Natural killer cell treated with Interleukin-12 subunit alpha and Interleukin-12 subunit beta and Interleukin-15 and Interleukin-18, amount 100 ng/mL, for 72 hours (primary cell): ENCODE results near the gene FSHB. TPM values are rescaled to one million over a fixed set of nuclear protein-coding genes. Genes with fewer than 3 reads are reported as not detected.
"Not testable (repeated sequence)": the region's sequence is repeated elsewhere in the genome, so short reads cannot be mapped to it uniquely, and the experiment has no call there.

Experiments used
- ATAC-seq, 2 donors: fragments of 150-1000 bp; cut with Tn5 transposase in 1 of 2; sonication (Bioruptor Pico), chemical (Tn5 transposase) in 1 of 2; 2 replicates each; pipeline ENCODE4 v1.10.0; 2021
- DNase-seq: peaks from one replicate; pipeline ENCODE4 v3.0.0; 2022; ENCODE audit warnings: low spot score
- H3K27ac Mint-ChIP-seq, 2 donors: 1 replicate in 1 of 2; 2 replicates in 1 of 2; pipeline ENCODE4 v1.8.0; 2022; ENCODE audit warnings: mixed read lengths in 2 of 2, mild to moderate bottlenecking in 1 of 2, moderate library complexity in 1 of 2
- H3K27me3 Mint-ChIP-seq, 2 donors: 1 replicate in 1 of 2; 2 replicates in 1 of 2; pipeline ENCODE4 v1.8.0; 2022; ENCODE audit warnings: mixed read lengths in 2 of 2
- H3K36me3 Mint-ChIP-seq: one replicate; pipeline ENCODE4 v1.8.0; 2022; ENCODE audit warnings: mixed read lengths
- H3K4me1 Mint-ChIP-seq, 2 donors: 1 replicate in 1 of 2; 2 replicates in 1 of 2; pipeline ENCODE4 v1.8.0; 2022; ENCODE audit warnings: low read depth in 2 of 2, mixed read lengths in 2 of 2, mild to moderate bottlenecking in 1 of 2
- H3K4me3 Mint-ChIP-seq: one replicate; pipeline ENCODE4 v1.8.0; 2022; ENCODE audit warnings: mixed read lengths
- H3K9me3 Mint-ChIP-seq: 2 replicates; pipeline ENCODE4 v1.8.0; 2022; ENCODE audit warnings: mixed read lengths
- total RNA-seq, 2 donors: library from RNA; stranded (reverse); gene quantifications; one replicate each; pipeline ENCODE4 v1.2.3, GENCODE V29; 2022

Gene FSHB
- total RNA-seq, 2 donors from 2014 or later = not detected

- H3K36me3 Mint-ChIP-seq = no peaks in the 10 kb centered on the region
- no peak overlapping the region for H3K4me3 Mint-ChIP-seq
Observed at GRCh38 chr11:30244265-30244664, 13.5 kb downstream of the FSHB start.

GRCh38 chr11:30245621-30246020 lies 14.8 kb downstream of the FSHB start:
- no peak overlapping the region for H3K4me3 Mint-ChIP-seq
- H3K27me3 Mint-ChIP-seq = peaks cover 3 to 6% of the 10 kb centered on the region in 2 donors
- no peak for DNase-seq
- no peaks in the 10 kb centered on the region for H3K9me3 Mint-ChIP-seq
- H3K4me1 Mint-ChIP-seq = no peaks in the 10 kb centered on the region
- no peak for ATAC-seq
- no peak overlapping the region for H3K27ac Mint-ChIP-seq
- no peaks in the 10 kb centered on the region for H3K36me3 Mint-ChIP-seq

More at GRCh38 chr11:30244265-30244664, 13.5 kb downstream of the FSHB start:
- H3K9me3 Mint-ChIP-seq = no peaks in the 10 kb centered on the region
- H3K27me3 Mint-ChIP-seq = peaks cover 3 to 6% of the 10 kb centered on the region in 2 donors
- DNase-seq (no peak), ATAC-seq (no peak)
- no peaks in the 10 kb centered on the region for H3K4me1 Mint-ChIP-seq
- no peak overlapping the region for H3K27ac Mint-ChIP-seq

GRCh38 chr11:30254307-30255298 lies 23.8 kb downstream of the FSHB start:
- no peak overlapping the region for H3K4me3 Mint-ChIP-seq
- no peaks in the 10 kb centered on the region for H3K9me3 Mint-ChIP-seq
- no peak overlapping the region for H3K27ac Mint-ChIP-seq
- DNase-seq (no peak), ATAC-seq (no peak)
- no peaks in the 10 kb centered on the region for H3K36me3 Mint-ChIP-seq
- peaks cover 3 to 5% of the 10 kb centered on the region in 2 donors for H3K4me1 Mint-ChIP-seq
- H3K27me3 Mint-ChIP-seq = no peaks in the 10 kb centered on the region

- Mint-ChIP-seq H3K9me3 (no peaks in the 10 kb centered on the region), H3K4me1 (peaks cover 3 to 5% of the 10 kb centered on the region in 2 donors), H3K36me3 (no peaks in the 10 kb centered on the region), H3K27ac (no peak overlapping the region), H3K27me3 (no peaks in the 10 kb centered on the region), H3K4me3 (no peak overlapping the region)
- DNase-seq = no peak
- no peak for ATAC-seq
Observed at GRCh38 chr11:30255637-30256036, 24.8 kb downstream of the FSHB start.

GRCh38 chr11:30257058-30257457 lies 26.2 kb downstream of the FSHB start:
- Mint-ChIP-seq H3K27me3 (no peaks in the 10 kb centered on the region), H3K27ac (no peak overlapping the region), H3K4me1 (peaks cover 3% of the 10 kb centered on the region in 2 donors), H3K9me3 (no peaks in the 10 kb centered on the region), H3K4me3 (no peak overlapping the region), H3K36me3 (no peaks in the 10 kb centered on the region)
- no peak for DNase-seq
- no peak for ATAC-seq

DNA sequence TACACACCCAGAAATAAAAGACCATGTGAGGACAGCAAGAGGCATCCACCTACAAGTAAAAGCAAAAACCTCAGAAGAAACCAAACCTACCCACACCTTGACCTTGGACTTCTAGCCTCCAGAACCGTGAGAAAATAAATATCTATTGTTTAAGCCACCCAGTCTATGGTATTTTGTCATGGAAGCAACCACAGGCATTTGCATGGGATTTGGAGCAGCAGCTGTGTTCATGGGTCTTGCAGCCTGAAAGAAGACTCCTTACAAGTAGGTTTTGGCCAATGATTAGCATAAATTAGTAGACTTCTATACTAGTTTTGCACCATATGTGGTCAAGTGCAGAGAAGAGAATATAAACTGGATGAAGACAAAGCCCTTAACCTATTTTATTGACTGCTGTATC lies 27.9 kb downstream of the FSHB start:
- no peak for DNase-seq
- Mint-ChIP-seq H3K27ac (no peak overlapping the region), H3K4me1 (peaks cover 3% of the 10 kb centered on the region in 2 donors), H3K27me3 (no peaks in the 10 kb centered on the region), H3K36me3 (no peaks in the 10 kb centered on the region), H3K9me3 (no peaks in the 10 kb centered on the region), H3K4me3 (no peak overlapping the region)
- no peak for ATAC-seq

- Mint-ChIP-seq H3K9me3 (no peaks in the 10 kb centered on the region), H3K4me3 (no peak overlapping the region), H3K27ac (no peak overlapping the region), H3K27me3 (peaks cover 0 to 2% of the 10 kb centered on the region in 2 donors), H3K4me1 (no peaks in the 10 kb centered on the region), H3K36me3 (peaks cover 6% of the 10 kb centered on the region)
- ATAC-seq = no peak
- DNase-seq = no peak
Observed at GRCh38 chr11:30260813-30261212, 30.0 kb downstream of the FSHB start.

DNA sequence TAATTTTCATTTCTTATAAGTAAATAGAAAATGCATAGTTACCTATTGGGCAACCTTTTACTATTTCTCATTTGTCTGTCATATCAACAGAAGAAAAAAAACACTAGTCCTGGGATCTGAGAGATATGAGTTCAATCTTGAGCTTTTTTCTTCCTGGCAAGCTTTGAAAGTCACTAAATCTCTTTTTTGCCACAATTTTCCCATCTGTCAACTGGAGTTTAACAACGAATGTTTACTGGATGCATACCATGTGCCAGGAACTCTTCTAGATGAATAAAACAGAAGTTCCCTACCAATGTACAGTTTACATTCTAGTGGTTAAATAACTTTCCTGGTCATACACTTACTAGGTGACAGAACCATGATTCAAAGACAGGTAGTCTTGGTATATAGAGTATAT lies 31.0 kb downstream of the FSHB start:
- no peak overlapping the region for H3K27ac Mint-ChIP-seq
- H3K4me3 Mint-ChIP-seq = no peak overlapping the region
- ATAC-seq = no peak
- peaks cover 11% of the 10 kb centered on the region for H3K36me3 Mint-ChIP-seq
- peaks cover 0 to 8% of the 10 kb centered on the region in 2 donors for H3K27me3 Mint-ChIP-seq
- no peaks in the 10 kb centered on the region for H3K9me3 Mint-ChIP-seq
- no peaks in the 10 kb centered on the region for H3K4me1 Mint-ChIP-seq
- no peak for DNase-seq

GRCh38 chr11:30268638-30269037 lies 37.8 kb downstream of the FSHB start:
- not testable (repeated sequence) for ATAC-seq, H3K4me1 Mint-ChIP-seq, H3K27ac Mint-ChIP-seq, H3K4me3 Mint-ChIP-seq, DNase-seq, H3K9me3 Mint-ChIP-seq
- peaks cover 11% of the 10 kb centered on the region for H3K36me3 Mint-ChIP-seq
- H3K27me3 Mint-ChIP-seq = peaks cover 12 to 19% of the 10 kb centered on the region in 2 donors

- Mint-ChIP-seq H3K4me3 (no peak overlapping the region), H3K27ac (no peak overlapping the region), H3K4me1 (no peaks in the 10 kb centered on the region), H3K9me3 (no peaks in the 10 kb centered on the region), H3K36me3 (peaks cover 7% of the 10 kb centered on the region), H3K27me3 (peaks cover 17 to 27% of the 10 kb centered on the region in 2 donors)
- DNase-seq = no peak
- ATAC-seq = no peak
Observed at GRCh38 chr11:30270671-30271070, 39.9 kb downstream of the FSHB start.

DNA sequence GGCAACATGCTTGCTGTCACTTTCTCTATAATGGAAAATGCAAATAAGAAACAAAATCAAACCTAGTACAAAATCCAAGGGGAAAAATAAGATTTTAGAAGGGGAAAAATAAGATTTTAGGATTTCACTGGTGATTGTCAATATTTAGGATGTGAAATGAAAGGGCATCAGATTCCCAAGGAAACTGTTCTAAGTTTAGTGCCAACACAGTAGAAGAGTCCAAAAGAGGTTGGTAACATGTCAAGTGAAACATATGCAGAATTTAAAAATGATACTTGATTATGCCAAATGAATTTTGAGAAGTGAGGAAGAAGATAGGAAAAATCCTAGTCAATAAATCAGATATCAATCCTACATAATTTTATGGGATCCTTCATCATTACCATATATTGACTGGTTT lies 46.4 kb downstream of the FSHB start:
- ATAC-seq (no peak), DNase-seq (no peak)
- Mint-ChIP-seq H3K9me3 (no peaks in the 10 kb centered on the region), H3K36me3 (no peaks in the 10 kb centered on the region), H3K27ac (no peak overlapping the region), H3K27me3 (peaks cover 9 to 10% of the 10 kb centered on the region in 2 donors), H3K4me1 (peaks cover 14 to 16% of the 10 kb centered on the region in 2 donors), H3K4me3 (no peak overlapping the region)

- H3K27me3 Mint-ChIP-seq = no peaks in the 10 kb centered on the region
- H3K4me1 Mint-ChIP-seq = peaks cover 24 to 25% of the 10 kb centered on the region in 2 donors
- no peak overlapping the region for H3K27ac Mint-ChIP-seq
- DNase-seq (no peak), ATAC-seq (no peak)
- no peaks in the 10 kb centered on the region for H3K9me3 Mint-ChIP-seq
- no peaks in the 10 kb centered on the region for H3K36me3 Mint-ChIP-seq
- H3K4me3 Mint-ChIP-seq = no peak overlapping the region
Observed at GRCh38 chr11:30279796-30280195, 49.0 kb downstream of the FSHB start.

DNA sequence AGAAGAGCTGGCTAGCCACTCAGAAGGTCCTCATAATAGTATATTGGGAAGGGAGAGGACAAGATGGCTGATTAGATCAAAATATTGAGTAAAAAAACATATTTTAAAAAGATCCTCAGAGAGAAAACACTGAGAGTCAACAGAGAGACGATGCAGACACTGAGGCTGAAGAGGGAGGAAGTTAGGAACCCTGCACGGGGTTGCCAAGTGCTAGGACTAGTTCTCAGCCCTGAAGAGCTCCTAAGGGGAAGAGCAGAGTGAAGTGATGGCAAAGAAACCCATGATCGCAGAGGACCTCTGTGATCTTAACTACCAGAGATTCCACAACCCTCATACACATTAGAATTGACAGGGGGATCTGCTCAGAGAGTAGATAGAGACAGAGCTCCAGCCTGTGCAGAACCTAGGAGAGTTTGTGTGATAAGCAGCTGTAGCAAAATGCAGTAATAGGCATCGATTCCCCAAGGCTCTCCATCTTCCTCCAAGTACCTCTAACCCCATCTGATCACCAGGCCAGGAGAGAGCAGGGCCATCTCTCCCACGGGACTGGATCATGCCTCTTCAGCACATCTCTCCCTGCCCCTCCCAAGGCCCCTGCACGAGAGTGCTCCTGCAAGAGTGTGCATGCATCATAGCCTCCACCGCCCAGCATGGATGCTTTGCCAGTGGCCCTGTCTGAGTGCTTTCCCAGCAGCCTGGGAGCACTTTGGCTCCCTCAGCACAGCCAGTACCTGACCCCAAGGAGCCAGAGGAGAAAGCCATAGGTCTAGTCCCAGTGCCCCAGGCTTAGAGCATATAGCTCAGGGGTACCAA lies 50.9 kb downstream of the FSHB start:
- Mint-ChIP-seq H3K27me3 (no peaks in the 10 kb centered on the region), H3K36me3 (no peaks in the 10 kb centered on the region), H3K9me3 (no peaks in the 10 kb centered on the region), H3K27ac (peak overlapping the region; percentile 47 to 93), H3K4me1 (peaks cover 24 to 25% of the 10 kb centered on the region in 2 donors), H3K4me3 (peak overlapping the region; percentile 82)
- DNase-seq = no peak
- peak; percentile 59 to 72 for ATAC-seq

GRCh38 chr11:30282289-30282631 lies 51.4 kb downstream of the FSHB start:
- H3K36me3 Mint-ChIP-seq = no peaks in the 10 kb centered on the region
- no peaks in the 10 kb centered on the region for H3K9me3 Mint-ChIP-seq
- peaks cover 24 to 25% of the 10 kb centered on the region in 2 donors for H3K4me1 Mint-ChIP-seq
- H3K4me3 Mint-ChIP-seq = peak overlapping the region; percentile 82
- no peaks in the 10 kb centered on the region for H3K27me3 Mint-ChIP-seq
- peak; percentile 63 for DNase-seq
- peak; percentile 79 to 82 for ATAC-seq
- peak overlapping the region; percentile 47 to 93 for H3K27ac Mint-ChIP-seq
